Lung (tissue), 16 donors: ENCODE results near the gene AOAH. TPM values are rescaled to one million over a fixed set of nuclear protein-coding genes. Genes with fewer than 3 reads are reported as not detected.

ENCODE experiments used
- ATAC-seq: fragments of 200-7000 bp; cut with Tn5 transposase; one replicate; pipeline ENCODE4 v1.9.1; 2020; ENCODE audit warnings: moderate number of reproducible peaks; ENCODE audit not compliant: insufficient read depth, low FRiP score
- DNase-seq, 3 donors: peaks; one replicate each; pipeline ENCODE4 v3.0.0-alpha.2; 2013 to 2017
- H3K27ac ChIP-seq, 2 donors: one replicate each; pipeline ENCODE4 v1.5.1; 2013; ENCODE audit warnings: mild to moderate bottlenecking in 2 of 2, moderate library complexity in 2 of 2, control low read depth in 1 of 2, inconsistent platforms in 1 of 2, low read depth in 1 of 2, low read length in 1 of 2
- H3K27me3 ChIP-seq, 3 donors: one replicate each; pipeline ENCODE4 v1.5.1; 2013; ENCODE audit warnings: low read length in 2 of 3; ENCODE audit not compliant: control insufficient read depth in 3 of 3, insufficient read depth in 3 of 3
- H3K36me3 ChIP-seq, 4 donors: one replicate each; pipeline ENCODE4 v1.5.1; 2013; ENCODE audit warnings: low read length in 4 of 4, mild to moderate bottlenecking in 1 of 4, moderate library complexity in 1 of 4; ENCODE audit not compliant: control insufficient read depth in 4 of 4, insufficient read depth in 4 of 4
- H3K4me1 ChIP-seq, 5 donors: one replicate each; pipeline ENCODE4 v1.5.1; 2013; ENCODE audit warnings: low read length in 5 of 5, mild to moderate bottlenecking in 2 of 5, moderate library complexity in 1 of 5; ENCODE audit not compliant: control insufficient read depth in 5 of 5, insufficient read depth in 5 of 5
- H3K4me3 ChIP-seq: one replicate; pipeline ENCODE4 v1.5.1; 2013; ENCODE audit warnings: mild to moderate bottlenecking, control low read depth, moderate library complexity
- H3K9ac ChIP-seq, 2 donors: one replicate each; pipeline ENCODE4 v1.5.1; 2013; ENCODE audit warnings: low read length in 2 of 2, control low read depth in 1 of 2; ENCODE audit not compliant: insufficient read depth in 1 of 2
- H3K9me3 ChIP-seq, 4 donors: one replicate each; pipeline ENCODE4 v1.5.1; 2013; ENCODE audit warnings: low read length in 3 of 4, mild to moderate bottlenecking in 1 of 4, moderate library complexity in 1 of 4; ENCODE audit not compliant: control insufficient read depth in 4 of 4, insufficient read depth in 3 of 4
- WGBS, 2 donors: extraction: QIAGEN DNeasy Blood & Tissue Kit; methylation state at CpG; one replicate each; pipeline ENCODE4 v1.1.7; 2013; 5-methylcytosine and 5-hydroxymethylcytosine counted together
- long read RNA-seq, 5 donors: transcript quantifications; one replicate each; lab custom pipeline, GENCODE V29; 2026
- polyA plus RNA-seq, 2 donors: library from polyadenylated mRNA; stranded (reverse); fragments of 200-250 nt; gene quantifications; one replicate each; pipeline ENCODE4 v1.2.1, GENCODE V29; 2013
- total RNA-seq, 2 donors: library from RNA; depleted of rRNA in 1 of 2; stranded (reverse); fragments of >200 nt in 1 of 2; gene quantifications; one replicate each; pipeline ENCODE4 v1.2.1, GENCODE V29; 2014 to 2021
- TF ChIP-seq, protein P1 (sequence below): IDR thresholded peaks from 2 replicates; pipeline ENCODE4 v1.5.1; 2012; ENCODE audit warnings: mild to moderate bottlenecking; ENCODE audit errors: control extremely low read depth, extremely low read depth
- donor health status: control.
- donor health status: control.
- donor health status: Bipolar disorder and iron deficiency.
- donor health status: healthy.
- donor health status: DM: yes; HTN: yes; CAD: no.

The AOAH gene, protein sequence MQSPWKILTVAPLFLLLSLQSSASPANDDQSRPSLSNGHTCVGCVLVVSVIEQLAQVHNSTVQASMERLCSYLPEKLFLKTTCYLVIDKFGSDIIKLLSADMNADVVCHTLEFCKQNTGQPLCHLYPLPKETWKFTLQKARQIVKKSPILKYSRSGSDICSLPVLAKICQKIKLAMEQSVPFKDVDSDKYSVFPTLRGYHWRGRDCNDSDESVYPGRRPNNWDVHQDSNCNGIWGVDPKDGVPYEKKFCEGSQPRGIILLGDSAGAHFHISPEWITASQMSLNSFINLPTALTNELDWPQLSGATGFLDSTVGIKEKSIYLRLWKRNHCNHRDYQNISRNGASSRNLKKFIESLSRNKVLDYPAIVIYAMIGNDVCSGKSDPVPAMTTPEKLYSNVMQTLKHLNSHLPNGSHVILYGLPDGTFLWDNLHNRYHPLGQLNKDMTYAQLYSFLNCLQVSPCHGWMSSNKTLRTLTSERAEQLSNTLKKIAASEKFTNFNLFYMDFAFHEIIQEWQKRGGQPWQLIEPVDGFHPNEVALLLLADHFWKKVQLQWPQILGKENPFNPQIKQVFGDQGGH
- total RNA-seq = 10 to 100 TPM; 28.1 to 29.9 TPM
- 10 to 100 TPM in 1 of 2 donors, 1 to 10 TPM in 1; 4.7 to 36.4 TPM for polyA plus RNA-seq
- long read RNA-seq, donor 1, partial matches to known transcripts = 0 of 1 reads
- long read RNA-seq, donor 1, other reads (novel, unspliced or antisense) = 0 of 1 reads
- long read RNA-seq, donor 2 = 0 reads
- long read RNA-seq, donor 3 = 0 reads
- long read RNA-seq, donor 4, partial matches to known transcripts = 0 of 1 reads
- long read RNA-seq, donor 4, other reads (novel, unspliced or antisense) = 0 of 1 reads
- long read RNA-seq, donor 5 = 0 reads

DNA sequence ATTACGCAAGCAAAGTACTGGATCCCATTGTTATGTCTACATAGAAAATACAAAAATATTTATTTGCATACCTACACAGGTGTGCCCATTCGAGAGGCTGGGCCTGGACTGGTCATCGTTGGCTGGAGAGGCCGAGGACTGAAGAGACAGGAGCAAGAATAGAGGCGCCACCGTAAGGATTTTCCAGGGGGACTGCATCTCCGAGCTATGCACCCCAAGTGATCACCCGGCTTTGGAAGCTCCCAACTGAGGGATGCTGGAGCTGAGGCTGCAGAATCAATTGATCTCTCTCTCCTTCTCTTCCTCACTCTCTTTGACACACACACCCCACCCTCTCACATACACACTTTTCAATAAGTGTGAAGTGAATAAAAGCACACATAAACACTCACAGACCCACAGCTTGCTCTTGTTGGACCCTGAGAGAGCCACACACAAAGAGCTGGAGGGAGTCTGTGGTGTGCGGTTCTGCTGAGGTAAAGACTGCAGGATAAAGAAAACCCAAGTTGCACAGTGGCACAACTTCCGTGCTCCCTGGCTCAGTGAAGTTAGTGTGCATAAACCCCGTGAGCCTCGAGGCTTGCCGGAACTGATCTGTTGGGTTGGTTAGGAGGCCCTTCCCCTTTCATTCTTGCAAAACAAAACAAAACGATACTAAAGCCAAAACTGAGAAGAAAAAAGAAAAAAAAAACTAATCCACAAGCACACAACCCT lies at the start of gene AOAH:
Gene AOAH, minus strand, starts transcription at position 544 of the 714 bp plus-strand sequence. Its CDS starts 346 bp downstream, at position 198.
- H3K27me3 ChIP-seq = no peaks in the 10 kb centered on the region
- H3K9me3 ChIP-seq = no peaks in the 10 kb centered on the region
- 36 to 60% methylated on average over 14 of the region's 14 CpGs for WGBS, 2 donors
- H3K36me3 ChIP-seq = no peaks in the 10 kb centered on the region
- no peaks in the 10 kb centered on the region for H3K4me1 ChIP-seq
- ATAC-seq (peak; percentile 80), DNase-seq (peak; percentile 13 to 48 (median 24))
- peak within 1 kb of the TSS in 1 of 2 donors; percentile 7 for H3K27ac ChIP-seq
- no peak within 1 kb of the TSS for H3K9ac ChIP-seq
- TF ChIP-seq, protein P1, sequence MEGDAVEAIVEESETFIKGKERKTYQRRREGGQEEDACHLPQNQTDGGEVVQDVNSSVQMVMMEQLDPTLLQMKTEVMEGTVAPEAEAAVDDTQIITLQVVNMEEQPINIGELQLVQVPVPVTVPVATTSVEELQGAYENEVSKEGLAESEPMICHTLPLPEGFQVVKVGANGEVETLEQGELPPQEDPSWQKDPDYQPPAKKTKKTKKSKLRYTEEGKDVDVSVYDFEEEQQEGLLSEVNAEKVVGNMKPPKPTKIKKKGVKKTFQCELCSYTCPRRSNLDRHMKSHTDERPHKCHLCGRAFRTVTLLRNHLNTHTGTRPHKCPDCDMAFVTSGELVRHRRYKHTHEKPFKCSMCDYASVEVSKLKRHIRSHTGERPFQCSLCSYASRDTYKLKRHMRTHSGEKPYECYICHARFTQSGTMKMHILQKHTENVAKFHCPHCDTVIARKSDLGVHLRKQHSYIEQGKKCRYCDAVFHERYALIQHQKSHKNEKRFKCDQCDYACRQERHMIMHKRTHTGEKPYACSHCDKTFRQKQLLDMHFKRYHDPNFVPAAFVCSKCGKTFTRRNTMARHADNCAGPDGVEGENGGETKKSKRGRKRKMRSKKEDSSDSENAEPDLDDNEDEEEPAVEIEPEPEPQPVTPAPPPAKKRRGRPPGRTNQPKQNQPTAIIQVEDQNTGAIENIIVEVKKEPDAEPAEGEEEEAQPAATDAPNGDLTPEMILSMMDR = no peak
- H3K4me3 ChIP-seq = no peak within 1 kb of the TSS

DNA sequence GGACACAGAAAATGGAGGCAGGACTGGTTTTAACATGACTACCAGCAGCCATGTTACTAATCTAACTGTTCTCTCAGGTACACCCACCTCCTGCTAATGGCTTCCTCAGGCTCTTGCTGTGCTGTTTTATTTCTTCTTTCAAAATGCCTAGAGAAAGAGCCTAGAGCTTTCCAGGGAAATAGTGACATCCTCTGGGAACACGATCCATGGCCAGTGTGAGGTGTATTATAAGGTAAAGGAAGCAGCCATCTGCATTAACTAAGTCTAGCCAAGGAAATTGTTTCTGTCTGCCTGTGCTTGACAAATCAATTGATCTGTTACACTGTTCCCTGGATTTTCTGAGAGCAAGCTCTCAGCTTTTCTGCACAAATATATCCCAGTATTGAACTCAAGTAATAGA lies 42.2 kb upstream of the AOAH start:
- H3K4me3 ChIP-seq = no peak overlapping the region
- H3K9me3 ChIP-seq = peaks cover 0 to 2% (median 0%) of the 10 kb centered on the region in 4 donors
- TF ChIP-seq, protein P1 = no peak
- ATAC-seq (no peak), DNase-seq (no peak)
- 81 to 94% methylated on average over 1 of the region's 1 CpG for WGBS, 2 donors
- no peaks in the 10 kb centered on the region for H3K4me1 ChIP-seq
- H3K27ac ChIP-seq = no peak overlapping the region
- no peaks in the 10 kb centered on the region for H3K36me3 ChIP-seq
- no peak overlapping the region for H3K9ac ChIP-seq
- no peaks in the 10 kb centered on the region for H3K27me3 ChIP-seq

DNA sequence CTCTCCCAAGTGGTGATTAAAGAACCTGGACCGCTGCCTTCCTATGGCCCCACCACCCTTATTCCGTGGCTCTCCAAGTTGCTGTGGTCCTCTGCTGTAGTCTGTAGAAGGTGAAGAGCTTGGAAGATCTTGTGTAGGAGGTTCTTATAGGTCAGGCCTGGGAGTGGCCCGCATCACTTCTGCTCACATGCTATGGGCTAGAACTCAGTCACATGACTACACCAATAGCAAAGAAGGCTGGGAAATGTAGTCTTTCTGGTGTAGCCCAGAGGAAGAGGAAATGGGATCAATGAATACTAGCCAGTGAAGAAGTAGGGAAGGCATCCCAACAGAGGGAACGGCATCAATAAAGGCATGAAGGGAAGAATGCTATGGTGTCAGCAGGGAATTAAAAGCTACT lies 41.3 kb upstream of the AOAH start:
- no peak for ATAC-seq

More for the DNA sequence above, 41.3 kb upstream of the AOAH start:
- H3K36me3 ChIP-seq = no peaks in the 10 kb centered on the region
- H3K27ac ChIP-seq = no peak overlapping the region
- no peaks in the 10 kb centered on the region for H3K27me3 ChIP-seq
- no peaks in the 10 kb centered on the region for H3K4me1 ChIP-seq
- no peak overlapping the region for H3K9ac ChIP-seq
- 69 to 84% methylated on average over 4 of the region's 4 CpGs for WGBS, 2 donors
- no peak for DNase-seq
- H3K9me3 ChIP-seq = peaks cover 0 to 2% (median 0%) of the 10 kb centered on the region in 4 donors
- no peak overlapping the region for H3K4me3 ChIP-seq
- TF ChIP-seq, protein P1 = no peak
